Peyer's patch (tissue), 4 donors: ENCODE results near the gene CETP.

Experiments
- POLR2A ChIP-seq, 2 donors: fragments of 450-650 bp; IDR thresholded peaks; one replicate each; pipeline ENCODE4 v1.5.1; 2017; ENCODE audit warnings: antibody characterized with exemption in 2 of 2, mild to moderate bottlenecking in 2 of 2, moderate library complexity in 2 of 2
- TF ChIP-seq, protein P1 (sequence below), 6 experiments: fragments of 450-650 bp in 4 of 6; fragments of 200-600 bp in 2 of 6; sonication (generic) in 1 of 6; IDR thresholded peaks; one replicate each; pipeline ENCODE4 v1.5.1; 2017 to 2019; ENCODE audit warnings: antibody characterized with exemption in 6 of 6, mild to moderate bottlenecking in 3 of 6, moderate library complexity in 1 of 6

GRCh38 chr16:56965149-56966092 is 3.7 kb downstream of the CETP start:
- TF ChIP-seq, protein P1, sequence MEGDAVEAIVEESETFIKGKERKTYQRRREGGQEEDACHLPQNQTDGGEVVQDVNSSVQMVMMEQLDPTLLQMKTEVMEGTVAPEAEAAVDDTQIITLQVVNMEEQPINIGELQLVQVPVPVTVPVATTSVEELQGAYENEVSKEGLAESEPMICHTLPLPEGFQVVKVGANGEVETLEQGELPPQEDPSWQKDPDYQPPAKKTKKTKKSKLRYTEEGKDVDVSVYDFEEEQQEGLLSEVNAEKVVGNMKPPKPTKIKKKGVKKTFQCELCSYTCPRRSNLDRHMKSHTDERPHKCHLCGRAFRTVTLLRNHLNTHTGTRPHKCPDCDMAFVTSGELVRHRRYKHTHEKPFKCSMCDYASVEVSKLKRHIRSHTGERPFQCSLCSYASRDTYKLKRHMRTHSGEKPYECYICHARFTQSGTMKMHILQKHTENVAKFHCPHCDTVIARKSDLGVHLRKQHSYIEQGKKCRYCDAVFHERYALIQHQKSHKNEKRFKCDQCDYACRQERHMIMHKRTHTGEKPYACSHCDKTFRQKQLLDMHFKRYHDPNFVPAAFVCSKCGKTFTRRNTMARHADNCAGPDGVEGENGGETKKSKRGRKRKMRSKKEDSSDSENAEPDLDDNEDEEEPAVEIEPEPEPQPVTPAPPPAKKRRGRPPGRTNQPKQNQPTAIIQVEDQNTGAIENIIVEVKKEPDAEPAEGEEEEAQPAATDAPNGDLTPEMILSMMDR (IDR thresholded peaks at IDR 0.05): no peak
- no peak for TF ChIP-seq POLR2A (IDR thresholded peaks at IDR 0.05)
